Panc1 (cell line): ENCODE data around the gene CRTC1.

Experiments
- CTCF ChIP-seq: fragments of 450-650 bp; IDR thresholded peaks from 2 replicates; pipeline ENCODE4 v1.5.1; 2017; ENCODE audit warnings: mild to moderate bottlenecking
- REST ChIP-seq, 2 experiments: IDR thresholded peaks; 2 replicates each; pipeline ENCODE4 v1.6.1; 2011 to 2012; ENCODE audit warnings: low read depth in 2 of 2, control low read depth in 1 of 2, low read length in 1 of 2, mild to moderate bottlenecking in 1 of 2, moderate library complexity in 1 of 2; ENCODE audit not compliant: insufficient read depth in 1 of 2

GRCh38 chr19:18725841-18726770 lies 42.6 kb downstream of the CRTC1 start:
- TF ChIP-seq CTCF = no peak
- no peak for TF ChIP-seq REST (IDR thresholded peaks at IDR 0.05; ENCODE audit: insufficient read depth in 1 of 2, low read depth in 2 of 2, low read length in 1 of 2)
